ENCODE data around the gene FLOT1.
"Not testable (repeated sequence)": the region's sequence is repeated elsewhere in the genome, so short reads cannot be mapped to it uniquely, and the experiment has no call there.

FLOT1 gene

GRCh38 chr6:30767158-30767943 is 24.9 kb upstream of the FLOT1 start:
- DNase-seq, result no peak

- no peak for DNase-seq
These were observed 24.1 kb upstream of the FLOT1 start for GRCh38 chr6:30766461-30767157.

- not testable (repeated sequence) for DNase-seq
These were observed 23.0 kb upstream of the FLOT1 start for GRCh38 chr6:30765495-30765894.

GRCh38 chr6:30764490-30765043 is 22.1 kb upstream of the FLOT1 start:
- DNase-seq, result not testable (repeated sequence)

GRCh38 chr6:30763618-30764489 is 21.4 kb upstream of the FLOT1 start:
- no peak for DNase-seq

GRCh38 chr6:30763155-30763617 is 20.7 kb upstream of the FLOT1 start:
- no peak for DNase-seq

GRCh38 chr6:30761791-30762429 is 19.4 kb upstream of the FLOT1 start:
- DNase-seq, result no peak

- DNase-seq, result no peak
These were observed 18.1 kb upstream of the FLOT1 start for GRCh38 chr6:30760549-30760948.

- no peak for DNase-seq
These were observed 17.2 kb upstream of the FLOT1 start for GRCh38 chr6:30759575-30760239.

- DNase-seq, result no peak
These were observed 14.9 kb upstream of the FLOT1 start for GRCh38 chr6:30757261-30757904.

GRCh38 chr6:30756405-30757003 is 14.0 kb upstream of the FLOT1 start:
- DNase-seq, result not testable (repeated sequence)

GRCh38 chr6:30754631-30755030 is 12.1 kb upstream of the FLOT1 start:
- DNase-seq, result no peak

- DNase-seq, result no peak
These were observed 9.9 kb upstream of the FLOT1 start for GRCh38 chr6:30752157-30752927.

GRCh38 chr6:30750379-30750668 is 7.8 kb upstream of the FLOT1 start:
- no peak for DNase-seq

GRCh38 chr6:30749554-30750378 is 7.3 kb upstream of the FLOT1 start:
- DNase-seq, result no peak

GRCh38 chr6:30748851-30749540 is 6.5 kb upstream of the FLOT1 start:
- DNase-seq, result no peak

GRCh38 chr6:30747902-30748769 is 5.6 kb upstream of the FLOT1 start:
- no peak for DNase-seq

- DNase-seq, result no peak
These were observed 4.8 kb upstream of the FLOT1 start for GRCh38 chr6:30747300-30747687.
